HG02943 (cell line): Measurements from ENCODE around the gene HSPD1.
"Not testable (repeated sequence)": the region's sequence is repeated elsewhere in the genome, so short reads cannot be mapped to it uniquely, and the experiment has no call there.

Experiments used
- ATAC-seq: cut with Tn5 transposase; IDR thresholded peaks from one replicate; pipeline ENCODE4 v1.9.1; 2021; ENCODE audit warnings: mild to moderate bottlenecking, low read depth, moderate library complexity; ENCODE audit not compliant: unreplicated experiment

Gene HSPD1

DNA sequence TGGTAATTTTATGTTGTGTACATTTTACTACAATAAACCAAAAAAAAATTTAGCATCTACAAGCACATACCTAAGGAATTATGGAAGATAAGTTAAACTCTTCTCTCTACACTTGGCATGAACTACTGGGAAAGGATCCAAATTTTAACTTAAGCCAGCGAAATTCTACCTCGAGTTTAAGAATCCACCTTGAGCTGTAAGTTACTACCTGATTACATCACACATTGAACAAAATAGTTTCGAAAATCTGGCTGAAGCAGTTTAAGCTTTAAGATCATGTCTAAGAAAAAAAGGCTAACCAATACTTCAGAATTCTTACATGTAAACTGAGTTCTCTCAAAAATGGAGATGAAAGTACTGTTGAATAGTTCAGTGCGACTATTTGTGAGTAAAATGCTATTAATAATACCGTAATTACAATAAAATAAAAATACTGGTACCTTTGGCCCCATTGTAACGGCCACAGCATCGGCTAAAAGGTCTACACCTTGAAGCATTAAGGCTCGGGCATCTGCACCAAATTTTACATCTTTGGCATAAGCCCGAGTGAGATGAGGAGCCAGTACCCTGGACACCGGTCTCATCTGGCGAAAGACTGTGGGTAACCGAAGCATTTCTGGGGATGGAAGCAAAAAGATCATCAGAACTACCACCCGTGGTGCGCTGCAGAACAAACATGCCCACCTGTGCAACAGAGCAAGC, 1.3 kb downstream of the HSPD1 start:
- ATAC-seq: no peak

GRCh38 chr2:197497326-197497725, 2.3 kb downstream of the HSPD1 start:
- no peak for ATAC-seq

DNA sequence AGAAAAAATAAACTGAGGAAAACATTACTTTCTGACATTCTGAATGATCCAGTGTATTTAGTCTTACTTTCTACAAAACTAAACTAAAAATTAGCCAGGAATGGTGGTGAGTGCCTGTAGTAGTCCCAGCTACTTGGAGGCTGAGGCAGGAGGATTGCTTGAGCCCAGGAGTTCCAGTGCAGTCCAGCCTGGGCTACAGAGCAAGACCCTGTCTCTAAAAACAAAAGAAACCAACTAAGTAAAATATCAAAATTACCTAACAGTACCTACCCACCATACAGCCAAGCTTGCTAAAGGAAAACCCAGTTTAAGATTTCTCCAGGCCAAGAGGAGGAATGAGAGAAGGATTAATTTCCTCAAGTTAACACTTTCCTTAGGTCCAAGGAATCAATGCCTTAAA, 2.9 kb downstream of the HSPD1 start:
- ATAC-seq: no peak

DNA sequence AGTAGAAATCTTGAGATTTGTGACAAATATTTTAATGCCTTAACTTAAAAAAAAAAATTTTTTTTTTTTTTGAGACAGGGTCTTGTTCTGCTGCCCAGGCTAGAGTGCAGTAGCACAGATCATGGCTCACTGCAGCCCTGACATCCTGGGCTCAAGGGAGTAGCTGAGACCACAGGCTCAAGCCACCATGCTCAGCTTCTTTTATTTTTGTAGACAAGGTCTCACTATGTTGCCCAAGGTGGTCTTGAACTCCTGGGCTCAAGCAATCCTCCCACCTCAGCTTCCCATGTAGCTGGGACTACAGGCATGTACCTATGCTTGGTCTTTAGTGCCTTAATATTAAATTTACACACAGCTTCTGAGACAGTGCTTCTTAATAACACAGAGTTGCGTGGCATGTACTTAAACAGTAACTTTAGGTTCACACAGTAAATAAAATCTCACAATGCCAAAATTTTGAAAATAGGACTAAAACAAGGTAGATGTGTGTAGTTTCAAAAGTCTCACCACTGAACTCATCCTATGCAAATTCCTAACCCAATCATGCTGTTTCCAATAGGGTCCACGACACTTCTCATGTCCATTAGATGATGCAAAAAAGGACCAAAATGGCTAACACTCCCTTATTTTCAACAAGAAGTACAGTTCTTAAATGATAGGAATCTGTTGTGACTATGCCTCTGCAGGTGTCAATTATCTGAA, 4.1 kb downstream of the HSPD1 start:
- no peak for ATAC-seq

DNA sequence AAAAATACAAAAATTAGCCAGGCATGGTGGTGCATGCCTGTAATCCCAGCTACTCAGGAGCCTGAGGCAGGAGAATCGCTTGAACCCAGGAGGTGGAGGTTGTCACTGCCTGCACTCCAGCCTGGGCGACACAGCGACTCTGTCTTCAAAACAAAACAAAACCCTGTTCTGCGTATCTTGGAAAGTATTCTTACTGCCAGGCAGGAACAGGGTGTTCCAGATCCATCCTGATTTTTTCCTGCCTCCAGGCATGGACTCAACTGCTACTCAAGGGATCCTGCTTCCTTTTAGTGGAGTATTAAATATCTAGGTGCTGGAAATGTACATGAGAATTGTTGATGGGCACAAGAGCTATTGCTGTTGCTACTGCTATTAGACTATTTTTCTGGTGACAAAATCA, 12.3 kb downstream of the HSPD1 start:
- ATAC-seq: no peak

- ATAC-seq: no peak
These were observed 13.5 kb downstream of the HSPD1 start for GRCh38 chr2:197486175-197486574.

DNA sequence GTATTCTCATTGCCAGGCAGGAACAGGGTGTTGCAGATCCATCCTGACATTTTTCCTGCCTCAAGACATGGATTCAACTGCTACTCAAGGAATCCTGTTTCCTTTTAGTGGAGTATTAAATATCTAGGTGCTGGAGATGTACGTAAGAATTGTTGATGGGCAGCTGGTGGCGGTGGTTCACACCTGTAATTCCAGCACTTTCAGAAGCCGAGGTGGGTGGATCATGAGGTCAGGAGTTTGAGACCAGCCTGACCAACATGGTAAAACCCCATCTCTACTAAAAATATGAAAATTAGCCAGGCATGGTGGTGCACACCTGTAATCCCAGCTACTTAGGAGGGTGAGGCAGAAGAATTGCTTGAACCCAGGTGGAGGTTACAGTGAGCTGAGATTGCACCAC, 15.4 kb downstream of the HSPD1 start:
- not testable (repeated sequence) for ATAC-seq

DNA sequence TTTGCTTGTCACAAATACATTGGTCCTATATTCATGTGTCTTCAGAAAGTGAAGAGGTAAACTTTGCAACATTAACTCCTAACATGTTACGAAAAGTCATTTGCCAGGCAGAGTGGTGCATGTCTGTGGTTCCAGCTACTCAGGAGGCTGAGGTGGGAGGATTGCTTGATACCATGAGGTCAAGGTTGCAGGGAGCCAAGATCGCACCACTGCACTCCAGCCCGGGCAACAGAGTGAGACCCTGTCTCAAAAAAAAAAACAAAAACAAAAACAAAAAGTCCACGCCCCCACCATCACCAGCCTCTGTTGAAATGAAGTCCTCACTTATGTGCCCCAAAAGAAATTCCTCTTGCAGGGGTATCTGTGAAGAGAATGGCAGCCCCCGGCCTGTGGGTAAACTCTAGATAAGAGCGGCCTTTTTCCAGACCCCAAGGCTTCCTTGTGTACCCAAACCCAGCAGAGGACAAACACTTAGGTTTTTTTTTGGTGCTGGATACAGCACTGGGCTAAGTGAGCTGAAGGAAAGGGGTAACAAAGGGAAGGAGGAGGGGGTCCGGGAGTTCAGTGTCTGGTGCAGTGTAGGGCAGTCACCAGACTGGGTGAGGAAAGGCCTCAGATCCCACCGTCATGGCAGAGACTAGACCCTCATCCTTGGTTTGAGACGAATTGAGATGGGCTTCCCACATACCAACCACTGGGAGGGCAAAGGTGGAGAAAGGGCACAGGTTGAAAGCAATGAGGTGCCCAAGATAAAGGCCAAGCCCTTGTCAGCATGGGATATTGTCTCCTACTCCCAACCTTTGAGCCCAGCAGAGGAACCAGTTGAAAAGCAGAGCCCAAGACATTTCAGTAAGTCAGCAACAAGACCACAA, 19.2 kb downstream of the HSPD1 start:
- ATAC-seq: no peak

- no peak for ATAC-seq
These were observed 21.8 kb downstream of the HSPD1 start for GRCh38 chr2:197477797-197478196.

DNA sequence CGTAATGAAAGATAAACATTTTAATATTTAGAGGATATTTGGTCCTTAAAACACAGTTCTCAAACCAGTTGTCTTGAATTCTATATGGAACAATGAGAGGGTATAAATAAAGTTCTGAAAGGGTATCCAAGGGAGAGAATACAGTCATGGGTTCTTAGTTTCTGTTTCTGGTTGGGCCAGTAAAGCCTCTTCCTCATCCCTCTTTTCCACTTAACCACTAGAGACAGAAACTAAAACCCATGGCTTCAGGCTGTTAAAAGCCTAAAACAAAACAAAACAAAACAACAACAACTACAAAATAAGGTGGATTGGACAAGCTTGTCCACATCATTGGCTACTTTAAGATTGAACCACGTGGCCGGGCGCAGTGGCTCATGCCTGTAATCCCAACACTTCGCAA, 27.5 kb downstream of the HSPD1 start:
- ATAC-seq: no peak

DNA sequence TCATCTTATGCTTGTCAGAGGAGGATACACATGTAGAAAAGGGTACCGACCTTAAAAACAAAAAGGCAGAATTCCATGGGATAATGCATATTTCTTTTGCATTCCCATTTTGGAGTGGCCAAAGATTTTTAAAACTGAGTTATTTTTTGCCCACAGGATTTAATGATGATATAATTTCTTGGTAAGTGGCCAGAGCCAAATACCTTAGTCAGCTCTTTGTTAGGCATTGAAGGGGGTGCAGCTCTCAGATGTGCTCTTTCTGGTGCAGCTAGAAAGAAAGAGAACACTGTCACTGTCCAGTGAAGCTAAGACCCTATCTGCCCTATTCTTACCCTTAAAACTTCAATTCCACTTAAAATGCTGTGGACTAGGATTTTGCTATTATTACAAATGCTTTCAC, 35.5 kb downstream of the HSPD1 start:
- no peak for ATAC-seq

DNA sequence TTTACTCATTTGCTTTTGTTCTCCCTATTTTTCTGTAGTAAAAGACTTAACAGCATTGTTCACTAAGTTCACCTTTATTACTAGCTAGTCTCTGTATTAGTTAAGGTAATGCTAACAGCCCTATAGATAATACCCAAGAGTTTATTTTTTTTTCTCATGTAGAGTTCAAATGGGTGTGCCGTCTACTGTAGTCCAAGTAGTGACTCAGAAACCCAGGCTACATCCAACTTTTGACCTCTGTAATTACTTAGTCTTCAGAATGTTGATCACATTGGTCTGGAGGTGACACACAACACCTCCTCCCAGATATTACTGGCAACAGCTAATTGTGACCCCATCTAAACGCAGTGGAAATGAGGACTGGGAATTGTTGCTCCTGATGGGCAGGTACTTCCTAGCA, 38.6 kb downstream of the HSPD1 start:
- no peak for ATAC-seq

- ATAC-seq: no peak
These were observed 39.0 kb downstream of the HSPD1 start for GRCh38 chr2:197460649-197461048.

DNA sequence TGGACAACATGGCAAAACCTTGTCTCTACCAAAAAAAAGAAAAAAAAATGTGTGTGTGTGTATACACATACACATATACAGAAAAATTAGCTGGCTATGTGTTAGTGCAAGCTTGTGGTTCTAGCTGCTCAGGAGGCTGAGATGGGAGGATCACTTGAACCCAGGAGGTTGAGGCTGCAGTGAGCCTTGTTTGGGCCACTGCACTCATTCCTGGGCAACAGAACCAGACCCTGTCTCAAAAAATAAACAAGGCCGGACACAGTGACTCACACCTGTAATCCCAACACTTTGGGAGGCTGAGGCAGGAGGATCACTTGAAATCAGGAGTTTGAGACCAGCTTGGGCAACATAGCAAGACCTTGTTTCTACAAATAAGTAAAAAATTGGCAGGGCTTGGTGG, 44.2 kb downstream of the HSPD1 start:
- no peak for ATAC-seq

GRCh38 chr2:197454923-197455322, 44.7 kb downstream of the HSPD1 start:
- no peak for ATAC-seq

DNA sequence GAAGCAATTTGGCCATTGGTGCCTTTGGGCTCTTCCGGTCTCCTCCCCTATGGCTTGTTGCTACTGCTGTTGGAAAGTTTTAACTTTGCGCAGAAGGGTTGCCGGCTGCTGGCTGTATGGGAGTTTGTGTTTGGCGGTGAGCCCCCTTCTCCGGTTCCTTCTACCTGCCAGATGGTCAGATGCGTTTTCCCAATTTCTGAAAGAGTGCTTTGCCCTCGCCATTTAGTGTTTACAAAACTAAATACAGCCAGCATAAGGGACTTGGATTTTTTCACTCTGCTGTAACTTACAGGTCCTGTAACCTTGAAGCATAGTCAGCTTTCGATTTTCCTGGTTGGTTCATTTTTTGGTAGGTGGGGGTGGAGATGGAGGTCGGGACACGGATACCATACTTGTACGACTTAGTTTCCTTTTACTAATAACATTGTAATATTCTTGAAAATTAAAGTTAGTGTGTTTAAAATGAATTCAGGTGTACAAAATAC, 45.7 kb downstream of the HSPD1 start:
- ATAC-seq: peak; percentile 24

GRCh38 chr2:197453123-197453913, 46.3 kb downstream of the HSPD1 start, which contains the start of gene COQ10B:
TSS of gene COQ10B (plus strand) at chr2:197453552. CDS start at chr2:197453561, 9 bp downstream.
- peak; percentile 97 for ATAC-seq

DNA sequence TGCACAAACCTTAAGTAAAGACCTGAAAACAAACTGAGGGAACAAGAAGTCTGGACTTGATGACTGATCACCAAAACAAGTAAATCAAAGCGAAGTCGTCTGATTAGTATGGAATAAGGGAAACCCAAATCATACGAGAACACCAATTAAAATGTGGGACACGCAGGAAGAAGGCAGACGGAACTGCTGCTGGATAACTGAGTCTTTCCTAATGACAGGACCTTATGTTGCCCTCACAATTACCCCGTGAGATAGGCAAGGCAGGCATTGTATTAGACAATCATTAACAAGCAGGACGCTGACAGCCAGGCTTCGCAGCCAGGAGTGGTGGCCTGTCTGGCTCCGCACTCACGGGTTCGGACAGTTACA, 46.9 kb downstream of the HSPD1 start:
- no peak for ATAC-seq

DNA sequence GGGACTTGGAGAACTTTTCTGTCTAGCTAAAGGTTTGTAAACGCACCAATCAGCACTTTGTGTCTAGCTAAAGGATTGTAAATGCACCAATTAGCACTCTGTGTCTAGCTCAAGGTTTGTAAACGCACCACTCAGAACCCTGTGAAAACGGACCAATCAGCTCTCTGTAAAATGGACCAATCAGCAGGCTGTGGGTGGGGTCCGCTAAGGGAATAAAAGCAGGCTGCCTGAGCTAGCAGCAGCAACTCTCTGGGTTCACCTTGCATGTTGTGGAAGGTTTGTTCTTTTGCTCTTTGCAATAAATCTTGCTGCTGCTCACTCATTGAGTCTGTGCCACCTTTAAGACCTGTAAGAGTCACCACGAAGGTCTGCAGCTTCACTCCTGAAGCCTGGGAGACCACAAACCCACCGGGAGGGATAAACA, 48.7 kb downstream of the HSPD1 start:
- ATAC-seq: not testable (repeated sequence)

DNA sequence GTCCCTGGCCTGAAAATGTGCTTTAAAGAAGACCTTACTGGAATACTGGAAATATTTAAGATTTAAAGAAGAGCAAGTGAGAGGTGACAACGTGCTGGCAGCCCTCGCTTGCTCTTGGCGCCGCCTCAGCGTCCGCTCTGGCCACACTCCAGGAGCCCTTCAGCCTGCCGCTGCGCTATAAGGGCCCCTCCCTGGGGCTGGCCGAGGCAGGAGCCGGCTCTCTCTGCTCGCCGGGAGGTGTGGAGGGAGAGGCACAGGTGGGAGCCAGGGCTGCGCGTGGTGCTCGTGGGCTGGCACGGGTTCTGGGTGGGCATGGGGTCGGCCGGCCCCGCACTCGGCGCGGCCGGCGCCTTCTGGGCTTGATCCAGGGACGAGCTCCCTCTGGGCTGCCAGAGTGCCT, 49.2 kb downstream of the HSPD1 start:
- ATAC-seq: no peak
